HepG2 (cell line): ENCODE results near the gene RNPC3. TPM values are rescaled to one million over a fixed set of nuclear protein-coding genes. Genes with fewer than 3 reads are reported as not detected.
A peak's percentile ranks its signal among the peaks of the same experiment; 100 is the strongest.

Experiments
- CCDC6 ChIP-seq: sonication (generic); formaldehyde crosslinking; IDR thresholded peaks from 2 replicates; pipeline ENCODE4 v1.8.1; 2022; ENCODE audit warnings: mild to moderate bottlenecking, missing genetic modification reagents, moderate library complexity
- CSRNP2 ChIP-seq: sonication (generic); formaldehyde crosslinking; conservative IDR thresholded peaks from 2 replicates; pipeline ENCODE4 v1.8.0; 2022; ENCODE audit warnings: low read depth, missing genetic modification reagents
- GZF1 ChIP-seq: sonication (generic); formaldehyde crosslinking; IDR thresholded peaks from 2 replicates; pipeline ENCODE4 v1.5.1; 2020; ENCODE audit warnings: mild to moderate bottlenecking, missing genetic modification reagents
- JUNB ChIP-seq: sonication (generic); formaldehyde crosslinking; IDR thresholded peaks from 2 replicates; pipeline ENCODE4 v1.8.0; 2022; ENCODE audit warnings: missing genetic modification reagents, mild to moderate bottlenecking, borderline replicate concordance
- MAX ChIP-seq: IDR thresholded peaks from 2 replicates; pipeline ENCODE4 v1.6.1; 2012; ENCODE audit warnings: inconsistent platforms
- MNT ChIP-seq: fragments of 450-650 bp; IDR thresholded peaks from 2 replicates; pipeline ENCODE4 v1.6.1; 2016
- PBX3 ChIP-seq: sonication (generic); formaldehyde crosslinking; IDR thresholded peaks from 2 replicates; pipeline ENCODE4 v1.8.1; 2023; ENCODE audit warnings: missing genetic modification reagents, inconsistent platforms, borderline replicate concordance
- PITX1 ChIP-seq: sonication (generic); formaldehyde crosslinking; IDR thresholded peaks from 2 replicates; pipeline ENCODE4 v1.5.1; 2020; ENCODE audit warnings: mild to moderate bottlenecking, missing genetic modification reagents
- ZBED4 ChIP-seq: sonication (generic); formaldehyde crosslinking; IDR thresholded peaks from 2 replicates; pipeline ENCODE4 v1.4.0; 2020; ENCODE audit warnings: missing genetic modification reagents, borderline replicate concordance
- ZBTB25 ChIP-seq: IDR thresholded peaks from 2 replicates; pipeline ENCODE4 v1.6.1; 2018; ENCODE audit warnings: missing genetic modification reagents
- ZFP37 ChIP-seq: sonication (generic); formaldehyde crosslinking; IDR thresholded peaks from 2 replicates; pipeline ENCODE4 v1.4.0; 2020; ENCODE audit warnings: missing genetic modification reagents, borderline replicate concordance
- ZIK1 ChIP-seq: sonication (generic); formaldehyde crosslinking; IDR thresholded peaks from 2 replicates; pipeline ENCODE4 v1.5.0; 2020; ENCODE audit warnings: mild to moderate bottlenecking, low read depth, missing genetic modification reagents, borderline replicate concordance
- ZKSCAN1 ChIP-seq: fragments of 150-350 bp; IDR thresholded peaks from 2 replicates; pipeline ENCODE4 v1.6.1; 2014; ENCODE audit warnings: low read length
- ZNF17 ChIP-seq: sonication (generic); formaldehyde crosslinking; IDR thresholded peaks from 2 replicates; pipeline ENCODE4 v1.5.0; 2020; ENCODE audit warnings: mild to moderate bottlenecking, missing genetic modification reagents
- ZNF451 ChIP-seq: sonication (generic); formaldehyde crosslinking; IDR thresholded peaks from 2 replicates; pipeline ENCODE4 v1.5.0; 2020; ENCODE audit warnings: mild to moderate bottlenecking, missing genetic modification reagents
- ZNF543 ChIP-seq: sonication (generic); formaldehyde crosslinking; IDR thresholded peaks from 2 replicates; pipeline ENCODE4 v1.4.0; 2020; ENCODE audit warnings: mild to moderate bottlenecking, missing genetic modification reagents
- ZNF639 ChIP-seq: conservative IDR thresholded peaks from 2 replicates; pipeline ENCODE4 v1.6.1; 2018; ENCODE audit warnings: missing genetic modification reagents
- polyA plus RNA-seq, 8 experiments: library from polyadenylated mRNA; depleted of rRNA in 3 of 8; stranded (reverse) in 7 of 8; unstranded in 1 of 8; fragments of >200 nt; fragmentation: Illumina TruSeq in 4 of 8; extraction: Trizol in 4 of 8; gene quantifications; 2 replicates each; pipeline versions ENCODE4 v1.2.1 to v1.2.3, GENCODE V29; 2011 to 2016; ENCODE audit warnings: low read depth in 4 of 8, missing spikeins in 1 of 8, mixed read lengths in 1 of 8; ENCODE audit not compliant: insufficient read depth in 1 of 8
- total RNA-seq, 5 experiments: library from RNA; depleted of rRNA; stranded (reverse); fragments of >200 nt; fragmentation: Illumina TruSeq; extraction: Trizol; gene quantifications; 2 replicates each; pipeline ENCODE4 v1.2.3, GENCODE V29; 2016; ENCODE audit warnings: low read depth in 1 of 5

Gene RNPC3
- total and polyA plus RNA-seq, 2 of the 13 experiments (the other 11 are each of a cell fraction or from before 2014, with no cell fraction given): 9.1 to 22.1 TPM

- TF ChIP-seq ZBED4 (CRISPR knock-in tag) (no peak), ZBTB25 (CRISPR knock-in tag) (peak; percentile 37; the same call in 1 of the 2 replicates), CCDC6 (CRISPR knock-in tag) (no peak), PITX1 (no peak), JUNB (CRISPR knock-in tag) (no peak), ZIK1 (CRISPR knock-in tag) (no peak), ZNF639 (CRISPR knock-in tag) (no peak), ZKSCAN1 (no peak), CSRNP2 (CRISPR knock-in tag) (no peak), PBX3 (CRISPR knock-in tag) (no peak), ZNF451 (CRISPR knock-in tag) (no peak), ZFP37 (CRISPR knock-in tag) (no peak; the same call in 1 of the 2 replicates), MNT (no peak), GZF1 (CRISPR knock-in tag) (no peak), ZNF17 (CRISPR knock-in tag) (no peak), MAX (peak; percentile 59; the same call in 1 of the 2 replicates), ZNF543 (CRISPR knock-in tag) (no peak)
Measured at GRCh38 chr1:103525607-103526507, at the start of gene RNPC3 (continued).
